Duodenal mucosa (tissue), 2 donors: ENCODE results near the gene SCARF1.

Experiments
- H3K27ac ChIP-seq: one replicate; pipeline ENCODE4 v1.7.0; 2013; ENCODE audit warnings: low read depth, low read length
- H3K27me3 ChIP-seq, 2 donors: one replicate each; pipeline ENCODE4 v1.7.0; 2013; ENCODE audit warnings: low read length in 2 of 2, control low read depth in 1 of 2; ENCODE audit not compliant: insufficient read depth in 2 of 2, control insufficient read depth in 1 of 2
- H3K36me3 ChIP-seq, 2 donors: one replicate each; pipeline ENCODE4 v1.7.0; 2013; ENCODE audit warnings: low read length in 2 of 2, control low read depth in 1 of 2; ENCODE audit not compliant: insufficient read depth in 2 of 2, control insufficient read depth in 1 of 2
- H3K4me1 ChIP-seq, 2 donors: one replicate each; pipeline ENCODE4 v1.7.0; 2013; ENCODE audit warnings: low read length in 2 of 2, control low read depth in 1 of 2; ENCODE audit not compliant: insufficient read depth in 2 of 2, control insufficient read depth in 1 of 2
- H3K4me3 ChIP-seq, 2 donors: one replicate each; pipeline ENCODE4 v1.7.0; 2013; ENCODE audit warnings: low read length in 2 of 2, low read depth in 1 of 2
- H3K9ac ChIP-seq, 2 donors: one replicate each; pipeline ENCODE4 v1.7.0; 2013; ENCODE audit warnings: low read length in 2 of 2, low read depth in 1 of 2
- H3K9me3 ChIP-seq, 2 donors: one replicate each; pipeline ENCODE4 v1.7.0; 2013; ENCODE audit warnings: low read length in 2 of 2, control low read depth in 1 of 2; ENCODE audit not compliant: control insufficient read depth in 1 of 2

SCARF1 gene

DNA sequence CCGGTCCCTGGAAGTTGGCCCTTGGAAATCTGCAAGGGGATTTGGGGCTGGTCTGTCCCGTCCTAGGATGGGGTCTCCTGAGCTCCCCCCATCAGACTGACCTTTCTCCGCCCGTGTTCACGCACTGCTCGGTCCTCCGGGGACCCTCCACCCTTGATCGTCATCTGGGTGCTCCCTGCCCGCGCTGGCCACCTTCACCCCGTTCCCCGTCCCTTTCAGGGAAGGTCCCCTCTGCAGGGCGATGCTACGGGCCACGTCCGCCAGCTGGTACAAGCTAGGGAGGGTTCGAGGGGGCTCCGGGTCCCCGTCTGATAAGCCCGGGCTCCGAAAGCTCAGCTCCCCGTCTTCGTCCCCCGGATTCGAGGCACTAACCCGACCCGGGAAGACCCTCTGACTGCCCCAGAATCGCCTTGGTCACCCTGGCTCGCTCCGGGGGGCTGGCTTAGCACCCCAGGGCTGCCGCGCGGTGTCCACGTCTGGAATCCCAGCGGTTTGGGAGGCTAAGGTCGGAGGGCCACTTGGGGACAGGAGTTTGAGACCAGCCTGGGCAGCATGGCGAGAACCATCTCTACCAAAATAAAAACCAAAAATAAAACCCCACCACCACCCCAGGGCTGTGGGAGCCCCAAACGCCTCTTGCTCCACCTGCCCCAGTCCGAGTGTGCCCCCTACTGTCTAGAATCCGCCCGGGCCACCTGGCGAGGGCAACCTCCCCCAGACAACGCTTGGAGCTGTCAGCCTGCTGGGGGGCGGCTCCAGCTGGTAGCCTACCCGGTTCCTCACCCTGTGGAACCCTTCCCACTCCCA, 15.8 kb downstream of the SCARF1 start:
- Histone ChIP-seq H3K36me3 (no peaks in the 10 kb centered on the region), H3K27ac (peak overlapping the region; percentile 90), H3K4me3 (peak overlapping the region; percentile 94), H3K9me3 (no peaks in the 10 kb centered on the region), H3K4me1 (peaks cover 33% of the 10 kb centered on the region in 2 donors), H3K27me3 (no peaks in the 10 kb centered on the region), H3K9ac (peak overlapping the region; percentile 81 to 89)

DNA sequence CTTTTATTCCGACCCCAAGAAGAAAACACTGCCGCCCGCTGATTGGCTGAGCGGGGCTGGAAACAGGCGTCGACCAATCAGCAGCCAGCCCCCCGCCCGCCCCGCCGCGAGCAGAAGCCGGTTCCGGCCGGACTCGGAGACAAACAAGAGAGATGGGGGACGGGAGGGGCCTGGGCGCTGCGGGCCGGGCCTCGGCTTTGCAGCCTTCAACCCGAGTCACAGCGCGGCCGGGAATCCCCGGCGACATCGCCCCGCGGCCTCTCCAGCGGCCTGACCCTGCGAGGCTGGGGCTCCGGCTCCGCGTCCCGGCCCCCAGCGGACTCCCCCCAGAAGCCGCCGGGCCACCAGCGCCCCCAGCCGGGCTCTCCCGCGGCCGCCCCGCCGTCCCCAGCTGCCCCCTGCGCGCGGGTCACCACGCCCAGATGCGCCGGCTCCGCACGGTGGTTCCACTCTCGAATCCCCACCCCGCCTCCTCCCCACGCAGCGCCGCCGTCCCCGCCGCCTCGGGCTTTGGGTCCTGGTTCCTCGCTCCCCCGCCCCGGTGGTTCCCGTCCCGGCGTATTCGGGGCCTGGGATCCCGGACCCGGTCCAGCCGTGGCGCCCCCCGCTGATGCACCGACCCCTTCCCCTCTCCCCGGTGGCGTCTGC, 16.6 kb downstream of the SCARF1 start:
- no peaks in the 10 kb centered on the region for H3K36me3 ChIP-seq
- H3K27ac ChIP-seq = peak overlapping the region; percentile 90
- peak overlapping the region; percentile 94 for H3K4me3 ChIP-seq
- H3K9ac ChIP-seq = peak overlapping the region; percentile 81 to 89
- no peaks in the 10 kb centered on the region for H3K27me3 ChIP-seq
- peaks cover 33 to 34% of the 10 kb centered on the region in 2 donors for H3K4me1 ChIP-seq
- no peaks in the 10 kb centered on the region for H3K9me3 ChIP-seq

DNA sequence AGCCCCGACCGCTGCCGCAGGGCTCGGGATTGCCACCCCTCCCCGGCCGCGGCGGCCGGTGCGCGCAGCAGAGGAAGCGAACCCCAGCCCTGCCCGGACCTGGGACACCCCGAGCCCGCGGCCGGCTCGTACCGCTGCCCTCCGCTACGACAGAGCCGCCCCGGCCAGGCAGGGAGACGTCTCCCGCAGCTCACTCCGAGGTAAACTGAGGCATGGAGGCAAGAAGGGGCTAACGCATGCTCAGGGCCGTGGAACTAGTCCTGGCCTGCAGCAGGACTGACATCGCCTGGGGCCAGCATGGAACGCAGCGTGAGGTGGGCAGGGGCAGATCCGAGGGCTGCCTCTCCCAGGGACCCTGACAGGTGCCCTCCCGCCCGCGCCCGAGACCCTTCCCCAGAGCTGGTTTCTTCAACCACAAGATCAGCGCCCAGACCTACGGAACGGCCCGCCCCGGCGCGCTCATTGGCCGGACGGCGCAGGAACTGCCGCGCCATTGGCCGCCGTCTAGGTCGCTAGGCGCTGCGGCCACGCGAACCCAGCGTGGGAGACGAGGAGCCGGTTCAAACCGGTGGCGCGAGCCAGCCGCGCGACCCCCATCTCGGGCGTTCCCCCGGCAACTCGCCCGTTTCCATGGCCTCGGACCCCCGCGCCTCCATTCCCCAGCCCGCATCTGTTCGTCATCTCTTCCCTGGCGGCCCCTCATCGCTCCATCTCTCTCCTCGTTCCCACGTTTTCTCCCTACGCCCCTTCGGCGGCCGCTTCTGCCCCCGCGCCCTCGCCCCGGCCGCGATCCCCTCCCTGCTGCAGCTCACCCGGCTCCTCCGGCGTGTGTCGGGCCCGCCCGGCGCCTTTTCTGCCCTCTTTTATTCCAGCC, 17.3 kb downstream of the SCARF1 start, which contains the start of gene SLC43A2:
SLC43A2 (minus strand) TSS at position 853 of the 874 bp plus-strand sequence. CDS start 960 bp downstream, outside the sequence.
- no peaks in the 10 kb centered on the region for H3K27me3 ChIP-seq
- H3K4me1 ChIP-seq = peaks cover 33 to 34% of the 10 kb centered on the region in 2 donors
- H3K4me3 ChIP-seq = peak within 1 kb of the TSS; percentile 94
- no peaks in the 10 kb centered on the region for H3K36me3 ChIP-seq
- H3K9me3 ChIP-seq = no peaks in the 10 kb centered on the region
- peak within 1 kb of the TSS; percentile 81 to 91 for H3K9ac ChIP-seq
- peak within 1 kb of the TSS; percentile 90 for H3K27ac ChIP-seq

DNA sequence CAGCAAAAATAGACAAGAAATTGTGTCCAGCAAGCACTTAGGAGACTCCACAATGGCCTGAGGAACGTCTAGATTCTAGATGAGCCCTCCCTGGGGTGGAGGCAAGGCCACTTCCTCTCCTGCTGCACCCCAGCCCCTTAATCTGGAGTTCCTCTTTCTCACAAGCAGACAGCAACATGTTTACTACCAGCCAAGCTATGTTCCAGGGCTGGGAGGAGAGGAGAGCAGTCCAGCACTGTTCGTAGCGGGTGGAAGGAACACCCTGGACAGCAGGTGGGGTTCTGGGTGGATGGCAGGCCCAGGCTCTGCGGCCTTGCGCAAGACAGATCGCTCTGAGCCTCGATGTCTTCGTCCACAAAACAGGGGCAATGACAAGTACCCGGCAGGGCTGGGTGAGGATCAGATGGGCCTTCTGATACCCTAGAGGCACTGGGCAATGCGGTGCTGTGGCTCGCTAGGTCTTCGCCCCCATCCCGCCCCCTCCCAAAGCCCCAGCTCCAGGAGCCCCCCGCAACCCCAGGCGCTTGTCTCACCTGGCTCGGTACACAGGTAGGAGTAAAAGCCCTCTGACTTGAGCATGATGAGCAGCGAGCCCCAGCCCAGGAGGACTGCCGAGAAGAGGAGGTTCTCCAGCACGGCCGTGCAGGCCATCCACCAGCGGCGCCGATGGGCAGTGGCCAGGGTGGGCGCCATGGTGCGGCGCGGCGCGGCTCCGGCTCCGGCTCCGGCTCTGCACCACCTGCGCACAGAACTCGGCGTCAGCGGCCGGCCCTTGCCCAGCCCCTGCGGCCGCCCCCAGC, 18.1 kb downstream of the SCARF1 start:
- peak overlapping the region; percentile 81 to 91 for H3K9ac ChIP-seq
- no peaks in the 10 kb centered on the region for H3K27me3 ChIP-seq
- H3K36me3 ChIP-seq = no peaks in the 10 kb centered on the region
- H3K27ac ChIP-seq = peak overlapping the region; percentile 20
- peak overlapping the region; percentile 94 for H3K4me3 ChIP-seq
- H3K4me1 ChIP-seq = peaks cover 33 to 34% of the 10 kb centered on the region in 2 donors
- no peaks in the 10 kb centered on the region for H3K9me3 ChIP-seq

DNA sequence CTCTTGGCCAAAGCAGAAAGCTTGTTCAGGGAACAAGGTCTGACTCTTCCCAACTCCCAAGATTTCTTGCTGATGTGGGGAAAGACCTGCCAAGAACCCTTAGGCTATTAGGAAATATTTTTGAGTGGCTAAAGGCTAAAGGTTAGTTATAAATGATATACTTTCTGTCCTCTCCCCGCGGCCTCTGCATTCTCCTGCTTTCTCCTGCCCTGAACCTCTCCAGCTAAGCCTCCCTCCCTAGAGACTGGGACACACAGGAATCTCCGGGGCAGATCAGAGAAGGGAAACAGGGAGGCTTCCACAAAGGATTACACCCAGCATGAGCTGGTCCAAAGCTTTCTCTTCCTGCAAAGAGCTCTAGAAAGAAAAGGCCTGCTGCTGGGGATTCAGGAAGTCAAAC, 19.2 kb downstream of the SCARF1 start:
- peaks cover 0 to 2% of the 10 kb centered on the region in 2 donors for H3K36me3 ChIP-seq
- no peaks in the 10 kb centered on the region for H3K9me3 ChIP-seq
- H3K9ac ChIP-seq = peak overlapping the region in 1 of 2 donors; percentile 91
- peak overlapping the region; percentile 94 for H3K4me3 ChIP-seq
- H3K27me3 ChIP-seq = no peaks in the 10 kb centered on the region
- H3K27ac ChIP-seq = no peak overlapping the region
- H3K4me1 ChIP-seq = peaks cover 33 to 34% of the 10 kb centered on the region in 2 donors

DNA sequence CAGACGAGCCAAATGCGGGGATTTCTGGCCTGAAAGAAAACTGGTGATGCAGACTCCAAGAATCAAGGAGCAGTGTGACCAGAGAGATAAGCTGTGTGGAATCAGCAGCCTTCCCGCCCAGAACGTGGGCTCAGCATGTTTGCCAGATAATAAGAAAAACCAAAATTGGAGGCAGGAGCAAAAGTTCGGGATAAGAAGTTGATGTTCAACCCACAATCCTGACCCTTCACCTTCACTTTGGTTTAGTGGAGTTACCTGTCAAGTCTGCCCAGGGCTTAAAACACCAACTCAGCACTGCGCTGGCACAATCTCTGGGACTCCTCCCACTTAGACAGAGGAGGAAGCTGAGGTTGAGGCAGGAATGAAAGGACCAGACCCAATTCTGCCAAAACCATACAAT, 20.0 kb downstream of the SCARF1 start:
- Histone ChIP-seq H3K9me3 (no peaks in the 10 kb centered on the region), H3K36me3 (peaks cover 0 to 3% of the 10 kb centered on the region in 2 donors), H3K4me3 (peak overlapping the region in 1 of 2 donors; percentile 40), H3K27me3 (no peaks in the 10 kb centered on the region), H3K9ac (peak overlapping the region in 1 of 2 donors; percentile 44), H3K27ac (no peak overlapping the region), H3K4me1 (peaks cover 34 to 38% of the 10 kb centered on the region in 2 donors)

DNA sequence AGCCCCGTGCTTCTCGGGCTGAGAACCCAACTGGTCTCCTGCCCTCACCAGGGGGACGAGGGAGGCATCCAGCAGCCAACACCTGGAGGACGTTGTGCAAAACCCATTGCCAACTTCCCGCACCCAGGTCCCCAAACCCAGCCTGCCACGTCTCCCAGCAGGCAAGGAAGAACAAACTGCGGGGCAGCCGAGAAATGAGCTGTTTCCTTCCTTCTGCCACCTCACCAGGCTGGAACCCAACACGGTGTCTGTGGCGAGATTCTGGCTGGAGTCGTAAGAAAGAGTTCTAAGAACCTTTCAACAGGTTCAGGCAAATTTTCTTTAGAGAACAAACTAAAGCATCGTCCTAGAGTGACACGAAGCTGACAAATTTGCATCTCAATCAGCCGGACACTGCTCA, 20.5 kb downstream of the SCARF1 start:
- Histone ChIP-seq H3K27me3 (no peaks in the 10 kb centered on the region), H3K9ac (no peak overlapping the region), H3K9me3 (no peaks in the 10 kb centered on the region), H3K36me3 (peaks cover 0 to 7% of the 10 kb centered on the region in 2 donors), H3K4me1 (peaks cover 34 to 38% of the 10 kb centered on the region in 2 donors), H3K27ac (no peak overlapping the region), H3K4me3 (no peak overlapping the region)

DNA sequence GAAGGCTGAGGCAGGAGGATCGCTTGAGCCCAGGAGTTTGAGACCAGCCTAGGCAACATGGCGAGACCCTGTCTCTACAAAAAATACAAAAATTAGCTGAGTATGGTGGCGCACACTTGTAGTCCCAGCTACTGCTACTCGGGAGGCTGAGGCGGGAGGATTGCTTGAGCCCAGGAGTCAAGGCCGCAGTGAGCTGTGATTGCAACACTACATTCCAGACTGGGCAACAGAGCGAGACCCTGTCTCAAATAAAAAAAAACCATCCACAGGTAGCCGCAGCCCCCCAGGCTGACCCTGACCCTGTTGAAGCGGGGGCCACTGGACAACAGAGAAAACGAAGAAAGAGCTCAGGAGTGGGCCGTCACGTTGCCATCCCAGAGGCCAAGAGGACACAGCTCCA, 20.9 kb downstream of the SCARF1 start:
- Histone ChIP-seq H3K4me3 (no peak overlapping the region), H3K27ac (no peak overlapping the region), H3K27me3 (no peaks in the 10 kb centered on the region), H3K9ac (no peak overlapping the region), H3K9me3 (no peaks in the 10 kb centered on the region), H3K4me1 (peaks cover 31 to 35% of the 10 kb centered on the region in 2 donors), H3K36me3 (peaks cover 0 to 7% of the 10 kb centered on the region in 2 donors)

DNA sequence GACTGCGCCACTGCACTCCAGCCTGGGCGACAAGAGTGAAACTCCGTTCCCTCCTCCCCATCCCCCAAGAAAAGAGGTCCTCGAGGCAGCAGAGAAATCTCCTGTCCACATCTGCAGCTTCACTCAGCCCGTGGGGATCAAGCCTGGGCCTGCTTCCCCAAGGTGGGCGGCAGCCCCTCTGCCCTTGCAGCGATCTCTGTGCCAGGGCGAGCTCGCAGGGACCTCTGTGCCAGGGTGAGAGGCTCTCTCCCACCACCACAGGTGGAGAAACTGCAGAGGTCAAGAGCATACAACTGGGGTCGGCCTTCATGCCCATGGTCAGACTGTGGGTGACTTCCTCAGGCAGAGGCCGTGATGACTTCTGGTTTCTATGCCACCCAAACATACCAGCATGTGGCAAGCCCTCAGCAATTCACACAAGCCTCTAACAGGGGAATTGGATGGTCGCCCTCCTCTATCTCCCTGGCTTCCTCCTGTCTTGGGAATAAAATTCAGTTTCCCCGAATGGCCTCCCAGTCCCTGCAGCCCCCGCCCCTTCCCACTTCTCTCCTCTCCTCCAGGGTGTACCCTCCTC, 22.4 kb downstream of the SCARF1 start:
- no peak overlapping the region for H3K4me3 ChIP-seq
- no peak overlapping the region for H3K27ac ChIP-seq
- no peaks in the 10 kb centered on the region for H3K27me3 ChIP-seq
- H3K9ac ChIP-seq = no peak overlapping the region
- no peaks in the 10 kb centered on the region for H3K9me3 ChIP-seq
- H3K36me3 ChIP-seq = peaks cover 0 to 10% of the 10 kb centered on the region in 2 donors
- H3K4me1 ChIP-seq = peaks cover 29 to 36% of the 10 kb centered on the region in 2 donors
